Stimulated activated CD4-positive, alpha-beta T cell treated with anti-CD3 and anti-CD28 coated beads, TNF-alpha, amount 100 ng/mL, for 48 hours (primary cell): ENCODE results near the gene BCAT1.

Source experiments
- DNase-seq, 3 donors: peaks; one replicate each; pipeline ENCODE4 v3.0.0-alpha.2; 2020; ENCODE audit warnings: low read depth in 3 of 3

Gene BCAT1, protein sequence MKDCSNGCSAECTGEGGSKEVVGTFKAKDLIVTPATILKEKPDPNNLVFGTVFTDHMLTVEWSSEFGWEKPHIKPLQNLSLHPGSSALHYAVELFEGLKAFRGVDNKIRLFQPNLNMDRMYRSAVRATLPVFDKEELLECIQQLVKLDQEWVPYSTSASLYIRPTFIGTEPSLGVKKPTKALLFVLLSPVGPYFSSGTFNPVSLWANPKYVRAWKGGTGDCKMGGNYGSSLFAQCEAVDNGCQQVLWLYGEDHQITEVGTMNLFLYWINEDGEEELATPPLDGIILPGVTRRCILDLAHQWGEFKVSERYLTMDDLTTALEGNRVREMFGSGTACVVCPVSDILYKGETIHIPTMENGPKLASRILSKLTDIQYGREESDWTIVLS

DNA sequence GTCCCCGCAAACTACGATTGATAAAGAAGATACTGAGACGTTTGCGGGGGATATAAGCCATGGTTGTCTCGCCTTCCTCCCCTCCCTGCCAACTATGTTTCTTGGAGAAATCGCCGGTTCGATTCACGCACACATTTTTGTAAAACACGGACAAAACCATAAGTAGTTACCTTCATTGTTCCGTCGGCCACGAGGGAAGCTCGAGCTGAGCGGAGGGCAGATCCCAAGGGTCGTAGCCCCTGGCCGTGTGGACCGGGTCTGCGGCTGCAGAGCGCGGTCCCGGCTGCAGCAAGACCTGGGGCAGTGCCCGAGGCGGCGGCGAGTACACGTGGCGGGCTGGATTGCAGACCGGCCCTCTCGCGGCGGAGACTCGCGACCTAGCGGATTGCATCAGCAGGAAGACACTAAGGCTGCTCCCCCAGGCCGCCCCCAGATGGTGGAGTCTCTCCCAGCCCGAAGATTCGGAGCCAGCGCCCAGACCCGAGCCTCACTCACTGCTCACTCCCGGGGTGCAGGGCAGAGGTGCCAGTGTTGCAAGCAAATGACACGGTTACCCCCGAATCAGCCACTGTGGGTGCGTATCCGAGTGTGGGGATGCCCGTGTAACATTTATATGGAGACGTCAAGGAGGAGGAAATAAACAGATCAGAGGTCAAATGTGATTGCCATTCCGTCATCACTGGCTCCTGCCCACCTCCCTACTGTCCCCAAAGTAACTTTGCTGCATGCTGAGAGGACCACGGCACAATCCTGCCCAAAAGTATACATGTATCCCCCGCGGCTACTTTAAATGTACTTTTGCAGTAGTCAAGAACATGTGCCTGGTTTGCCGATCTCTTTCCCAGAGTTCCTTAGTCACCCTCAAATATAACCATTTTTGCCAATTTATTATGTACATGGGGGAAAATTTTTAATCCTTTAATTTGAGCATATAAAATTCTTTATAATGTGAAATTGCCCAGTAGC is at the start of gene BCAT1:
BCAT1 (minus strand) TSS at position 345 of the 966 bp plus-strand sequence; CDS start at position 176, 169 bp downstream.
- peak in 2 of 3 donors; percentile 21 to 30 for DNase-seq

DNA sequence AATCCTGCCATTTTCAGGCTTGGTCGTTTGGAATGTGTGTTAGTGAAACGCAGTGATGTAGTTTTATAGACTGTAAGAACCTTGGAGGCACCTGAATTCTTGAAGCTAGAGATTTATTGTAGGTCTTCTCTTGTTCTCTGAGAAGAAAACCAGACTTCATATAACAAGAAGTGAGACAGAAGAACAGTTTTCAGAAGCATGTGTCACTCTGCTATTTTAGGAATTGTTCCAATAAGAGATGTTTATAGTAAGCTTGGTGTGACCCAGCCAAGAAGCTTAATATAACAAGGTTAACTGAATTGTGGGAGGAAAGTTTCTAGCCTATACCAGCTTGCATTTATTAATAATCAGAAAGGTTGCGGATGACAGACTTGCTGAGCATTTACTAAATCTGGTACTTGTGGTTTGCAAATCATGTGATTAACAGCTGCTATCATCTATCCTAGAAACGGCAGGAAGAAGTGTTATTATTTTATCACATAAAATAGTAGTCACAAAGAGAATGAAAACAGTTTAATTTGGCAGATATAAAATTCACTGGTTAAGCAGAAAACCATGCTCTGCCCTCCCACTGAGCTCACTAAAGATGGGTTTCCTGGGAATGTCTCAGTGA is 49.2 kb upstream of the BCAT1 start:
- DNase-seq: no peak

DNA sequence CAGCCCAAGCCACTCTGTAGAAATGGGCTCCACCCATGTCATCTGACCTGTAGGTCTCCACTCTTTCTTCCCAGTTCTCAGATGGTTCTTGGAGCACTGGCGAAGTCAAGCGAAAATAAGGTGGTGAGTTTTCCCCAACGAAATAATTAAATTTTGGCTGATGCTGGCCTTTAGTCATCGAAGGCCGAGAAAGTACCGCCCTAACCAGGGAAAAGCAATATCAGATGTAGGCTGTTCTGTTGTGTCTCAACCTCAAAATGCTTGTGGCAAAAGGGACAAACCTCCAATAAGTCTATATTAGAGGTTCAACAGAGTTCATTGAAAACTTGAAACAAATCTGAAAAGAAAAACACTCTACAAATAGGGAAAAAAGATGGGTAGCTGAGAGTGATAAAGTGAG is 48.6 kb upstream of the BCAT1 start:
- no peak for DNase-seq

DNA sequence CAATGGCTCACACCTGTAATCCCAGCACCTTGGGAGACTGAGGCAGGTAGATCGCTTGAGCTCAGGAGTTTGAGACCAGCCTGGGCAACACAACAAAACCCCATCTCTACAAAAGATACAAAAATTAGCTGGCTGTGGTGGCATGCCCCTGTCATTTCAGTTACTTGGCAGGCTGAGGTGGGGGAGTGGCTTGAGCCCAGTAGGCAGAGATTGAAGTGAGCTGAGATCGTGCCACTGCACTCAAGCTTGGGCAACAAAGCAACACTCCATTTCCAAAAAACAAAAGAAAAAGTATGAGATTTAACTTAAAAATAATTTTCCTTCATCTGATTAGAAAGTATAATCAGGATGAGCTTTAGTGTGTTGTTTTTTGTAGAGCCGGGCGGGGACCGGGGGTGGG is 47.9 kb upstream of the BCAT1 start:
- no peak for DNase-seq

DNA sequence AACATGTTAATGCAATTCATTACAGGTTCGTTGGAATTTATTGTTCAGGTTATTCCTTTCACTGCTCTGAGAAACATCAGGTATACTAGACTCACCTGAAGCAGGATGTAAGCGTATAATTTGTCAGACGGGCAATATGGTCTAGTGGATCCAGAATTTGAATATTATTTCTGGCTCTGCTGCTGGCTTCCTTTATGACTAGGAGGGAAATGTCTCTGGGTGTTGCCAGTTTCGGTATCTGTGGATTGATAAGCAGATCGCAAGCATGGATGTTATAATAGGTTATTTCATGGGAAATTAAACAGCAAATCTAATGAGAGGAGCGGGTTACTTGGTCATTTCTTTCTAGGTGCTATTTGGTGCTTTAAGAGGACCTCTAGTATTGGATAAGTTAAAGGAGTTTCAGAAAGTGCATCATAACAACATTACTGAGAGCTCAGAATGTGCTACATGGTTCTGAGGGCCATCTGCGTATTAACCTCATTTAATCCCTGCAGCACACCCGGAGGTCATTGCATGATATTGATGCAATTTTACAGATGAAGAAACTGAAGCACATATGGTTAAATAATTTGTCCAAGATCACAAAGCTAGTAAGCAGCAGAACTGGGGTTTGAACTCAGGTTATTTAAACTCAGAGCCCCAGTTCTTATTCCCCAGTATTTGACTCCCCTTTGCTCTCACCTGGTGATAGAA is 47.3 kb upstream of the BCAT1 start:
- DNase-seq: no peak

DNA sequence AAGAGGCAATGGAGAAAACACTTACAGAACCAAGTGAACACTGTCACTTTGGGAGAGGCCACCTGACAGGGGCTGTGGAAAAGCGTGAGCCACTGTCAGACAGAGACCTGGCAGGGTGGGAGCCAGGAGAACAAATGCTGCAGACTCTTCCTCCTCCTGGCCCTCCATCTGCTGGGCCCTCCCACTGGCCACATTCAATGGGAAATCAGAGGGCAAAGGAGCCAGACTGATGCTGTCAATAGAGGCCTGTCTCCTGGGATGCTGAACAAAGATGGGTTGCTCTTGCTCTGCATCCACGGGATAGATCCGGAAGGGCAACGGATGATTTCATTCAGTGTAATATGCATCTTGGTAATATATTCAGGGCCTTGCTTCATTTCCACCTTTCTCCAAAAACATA is 44.9 kb upstream of the BCAT1 start:
- no peak for DNase-seq

DNA sequence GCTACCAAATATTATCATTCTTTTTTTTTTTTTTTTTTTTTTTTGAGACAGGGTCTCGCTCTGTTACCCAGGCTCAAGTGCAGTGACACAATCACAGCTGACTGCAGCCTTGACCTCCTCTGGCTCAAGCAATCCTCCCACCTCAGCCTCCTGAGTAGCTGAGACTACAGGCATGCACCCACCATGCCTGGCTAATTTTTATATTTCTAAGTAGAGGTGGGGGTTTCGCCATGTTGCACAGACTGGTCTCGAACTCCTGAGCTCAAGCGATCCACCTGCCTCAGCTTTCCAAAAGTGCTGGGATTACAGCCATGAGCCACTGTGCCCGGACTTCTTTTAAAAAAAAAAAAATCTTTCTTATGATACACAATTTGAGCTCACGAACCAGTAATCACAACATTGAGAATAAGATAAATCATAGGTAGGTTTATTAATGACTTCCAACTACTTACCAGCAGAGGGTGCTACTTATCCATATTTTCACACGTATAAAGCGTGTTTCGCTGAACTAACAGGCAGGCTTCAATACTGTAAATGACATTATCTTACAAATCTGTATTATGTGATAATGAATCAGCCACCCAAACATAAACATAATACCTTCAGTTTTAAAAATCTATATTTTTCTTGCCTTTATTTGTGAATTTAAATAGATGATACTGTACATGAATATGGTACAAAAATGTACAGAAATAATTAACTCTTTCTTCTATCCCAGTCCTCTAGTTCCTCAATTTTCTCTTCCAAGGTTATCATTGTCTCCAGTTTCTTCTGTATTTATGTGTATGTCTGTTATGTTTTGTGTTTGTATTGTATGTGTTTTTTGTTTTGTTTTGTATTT is 42.5 kb upstream of the BCAT1 start:
- DNase-seq: no peak

DNA sequence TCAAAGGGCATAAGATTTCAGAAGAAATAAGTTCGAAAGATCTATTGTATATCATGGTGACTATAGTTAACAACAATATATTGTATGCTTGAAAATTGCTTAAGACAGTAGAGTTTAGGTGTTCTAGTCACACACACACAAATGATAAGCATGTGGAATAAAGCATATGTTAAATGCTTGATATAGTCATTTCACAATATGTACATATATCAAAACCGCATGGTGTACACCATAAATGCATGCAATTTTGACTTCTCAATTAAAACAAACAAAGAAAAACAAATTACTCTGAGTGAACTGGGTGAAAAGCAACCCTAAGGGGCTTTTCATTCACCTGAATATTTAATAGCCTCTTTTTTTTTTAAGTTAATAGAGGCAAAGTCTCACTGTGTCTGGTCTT is 40.3 kb upstream of the BCAT1 start:
- DNase-seq: no peak

DNA sequence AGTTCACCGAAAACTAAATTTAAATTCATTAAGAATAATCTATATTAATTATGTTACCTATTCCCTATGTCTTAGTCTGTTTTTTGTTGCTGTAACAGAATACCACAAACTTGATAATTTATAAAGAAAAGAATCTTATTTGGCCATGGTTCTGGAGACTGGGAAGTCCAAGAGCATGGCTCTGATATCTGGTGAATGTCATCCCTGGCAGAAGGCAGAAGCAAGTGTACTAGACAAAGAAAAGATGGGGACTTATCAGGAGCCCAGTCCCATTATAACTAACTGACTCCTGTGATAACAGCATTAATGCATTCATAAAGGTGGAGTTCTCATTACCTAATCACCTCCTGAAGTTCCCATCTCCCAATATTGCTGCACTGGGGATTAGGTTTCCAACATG is 33.3 kb upstream of the BCAT1 start:
- no peak for DNase-seq

DNA sequence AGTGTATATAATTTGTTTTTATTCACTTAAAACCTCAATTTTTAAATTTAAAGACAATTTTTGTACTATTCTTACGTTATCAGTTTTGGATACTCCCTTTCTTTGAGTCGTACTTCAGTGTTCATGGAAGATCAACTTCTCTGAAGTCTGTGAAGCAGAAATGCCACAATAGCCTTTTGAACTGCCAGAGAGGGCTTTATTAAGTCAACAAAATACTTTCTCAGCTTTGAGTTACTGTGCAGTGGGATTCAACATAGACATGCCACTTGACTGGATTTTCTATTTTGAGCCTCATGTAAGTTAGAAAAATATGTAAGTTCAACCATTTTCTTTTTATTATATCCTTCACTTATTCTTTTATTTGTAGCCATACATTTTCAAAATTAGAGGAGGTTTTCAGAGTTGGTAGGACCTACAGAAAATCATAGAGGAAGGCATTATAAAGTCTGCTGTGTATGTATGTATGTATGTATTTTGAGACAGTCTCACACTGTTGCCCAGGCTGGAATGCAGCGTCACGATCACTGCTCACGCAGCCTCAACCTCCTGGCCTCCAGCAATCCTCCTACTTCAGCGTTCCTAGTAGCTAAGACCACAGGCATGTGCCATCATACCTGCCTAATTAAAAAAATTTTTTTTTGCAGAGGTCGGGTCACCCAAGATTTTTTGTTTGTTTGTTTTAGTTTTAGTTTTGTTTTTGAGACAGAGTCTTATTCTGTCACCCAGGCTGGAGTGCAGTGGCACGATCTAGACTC is 31.3 kb upstream of the BCAT1 start:
- DNase-seq: no peak

DNA sequence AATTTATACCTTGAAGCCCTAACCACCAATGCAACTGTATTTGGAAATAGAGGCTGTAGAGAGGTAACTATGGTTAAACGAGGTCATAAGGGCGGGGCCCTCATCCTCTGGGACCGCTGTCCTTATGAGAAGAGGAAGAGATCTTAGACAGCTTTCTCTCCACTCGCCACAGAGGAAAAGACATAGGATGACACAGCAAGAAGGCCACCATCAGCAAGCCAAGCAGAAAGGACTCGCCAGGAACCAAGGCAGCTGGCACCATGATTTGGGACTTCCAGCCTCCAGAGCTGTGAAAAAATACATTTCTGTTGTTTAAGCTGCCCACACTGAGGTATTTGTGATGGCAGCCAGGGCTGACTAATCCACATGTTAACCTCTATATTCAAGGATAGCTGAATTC is 30.4 kb upstream of the BCAT1 start:
- DNase-seq: no peak

DNA sequence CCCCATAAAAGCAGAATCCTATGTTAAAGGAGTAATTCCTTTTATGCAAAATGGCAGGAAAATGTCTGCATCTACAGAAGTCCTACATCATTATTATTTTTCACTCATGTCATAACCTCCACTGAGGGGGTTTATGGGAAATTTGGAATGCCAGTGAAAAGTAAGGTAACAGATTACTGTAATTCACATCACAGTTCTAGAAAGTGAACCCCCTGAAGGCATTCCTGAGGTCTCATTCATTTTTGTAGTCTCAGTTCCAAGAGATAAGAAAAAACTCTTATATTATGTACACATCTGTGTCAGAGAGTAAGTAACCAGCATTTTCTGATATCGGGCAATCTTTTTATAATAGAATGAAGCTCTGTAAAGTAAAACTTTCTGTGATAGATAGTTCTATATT is 28.8 kb upstream of the BCAT1 start:
- no peak for DNase-seq

DNA sequence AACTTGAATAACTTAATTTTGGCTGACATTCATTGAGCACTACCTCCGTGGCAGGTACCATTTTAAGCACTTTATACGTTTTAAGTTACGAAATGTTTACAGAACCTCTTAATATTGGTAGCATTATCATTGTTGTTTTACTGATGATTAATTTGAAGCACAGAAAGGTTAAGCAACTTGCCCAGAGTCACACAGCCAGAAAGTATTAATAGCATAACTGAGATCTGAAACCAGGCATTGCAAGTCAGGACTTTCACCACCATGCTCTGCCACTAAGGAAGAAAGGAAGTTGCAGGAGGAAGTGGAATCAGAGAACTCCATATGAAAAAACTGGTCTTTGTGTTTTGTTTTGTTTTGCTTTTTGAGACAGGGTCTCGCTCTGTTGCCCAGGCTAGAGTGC is 28.2 kb upstream of the BCAT1 start:
- no peak for DNase-seq

DNA sequence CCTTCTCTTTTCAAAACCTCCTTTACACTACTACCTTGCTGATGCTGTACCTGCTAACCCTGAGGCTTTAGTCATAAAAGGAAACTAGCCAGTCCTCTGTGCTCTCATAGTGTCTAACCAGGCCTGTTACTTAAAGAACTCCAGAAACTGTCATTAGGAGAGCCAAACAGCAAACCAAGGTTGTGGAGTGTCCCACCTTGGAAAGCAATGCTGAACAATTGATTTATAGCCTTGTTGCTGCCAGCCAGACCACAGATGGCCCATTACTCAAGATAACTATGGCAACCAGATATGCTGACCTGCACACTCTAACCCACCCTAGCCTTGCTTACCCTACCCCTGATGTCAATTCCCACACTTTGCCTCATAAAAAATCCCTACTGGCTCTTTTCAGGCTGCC is 26.5 kb upstream of the BCAT1 start:
- DNase-seq: no peak

DNA sequence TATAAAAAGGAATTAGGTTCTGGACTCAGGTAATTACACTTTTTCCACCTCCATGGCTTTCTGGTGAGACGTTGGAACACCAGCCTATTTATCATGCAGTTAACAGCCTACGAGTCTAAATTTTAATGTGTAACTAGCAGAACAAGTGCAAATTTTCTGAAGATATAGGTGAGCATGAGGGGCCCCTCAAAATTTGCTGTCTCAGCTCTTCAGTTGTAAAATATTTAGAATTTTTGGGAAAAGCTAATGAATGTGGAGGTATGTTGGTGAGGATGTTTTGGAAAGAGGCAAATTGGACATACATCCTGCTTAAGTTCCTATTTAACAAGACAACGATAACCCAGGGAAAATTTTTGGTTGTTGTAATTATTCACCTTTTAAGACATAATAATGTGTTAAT is 25.3 kb upstream of the BCAT1 start:
- no peak for DNase-seq

DNA sequence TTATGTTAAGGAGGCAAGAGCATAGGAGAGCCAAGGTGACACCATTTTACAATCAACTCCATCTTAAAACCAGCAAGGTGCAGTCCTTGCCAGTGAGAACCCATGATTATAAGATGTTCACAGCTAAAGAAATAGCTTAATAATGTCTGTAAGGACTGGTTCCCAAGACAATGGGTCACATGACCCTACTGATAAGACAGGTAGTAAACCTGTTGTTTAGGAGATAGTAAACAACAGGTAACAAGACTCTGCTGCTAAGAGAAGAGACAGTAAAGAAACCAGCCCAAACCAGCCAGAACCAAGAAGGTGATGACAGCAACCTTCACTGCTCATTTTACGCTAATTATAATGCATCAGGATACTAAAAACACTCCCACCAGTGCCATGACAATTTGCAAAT is 23.2 kb upstream of the BCAT1 start:
- no peak for DNase-seq

DNA sequence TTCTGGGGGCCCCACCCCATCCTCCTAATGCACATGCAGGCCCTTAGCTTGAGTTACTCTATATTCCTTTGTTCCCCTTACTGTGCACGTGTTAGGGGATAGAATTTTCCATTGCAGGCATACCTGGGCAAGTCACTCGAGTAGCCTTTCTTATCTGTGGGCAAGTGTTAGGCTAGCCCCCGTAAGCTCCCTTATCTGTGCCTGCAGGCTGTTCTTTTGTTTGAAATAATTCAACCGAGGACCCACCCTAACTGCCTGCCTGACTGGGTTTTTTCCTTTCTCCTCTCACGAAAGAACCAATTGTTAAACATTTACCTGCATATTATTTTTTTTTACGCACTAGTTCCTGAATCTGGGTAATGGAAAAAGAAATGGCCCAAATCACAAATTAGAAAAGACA is 21.3 kb upstream of the BCAT1 start:
- DNase-seq: no peak

DNA sequence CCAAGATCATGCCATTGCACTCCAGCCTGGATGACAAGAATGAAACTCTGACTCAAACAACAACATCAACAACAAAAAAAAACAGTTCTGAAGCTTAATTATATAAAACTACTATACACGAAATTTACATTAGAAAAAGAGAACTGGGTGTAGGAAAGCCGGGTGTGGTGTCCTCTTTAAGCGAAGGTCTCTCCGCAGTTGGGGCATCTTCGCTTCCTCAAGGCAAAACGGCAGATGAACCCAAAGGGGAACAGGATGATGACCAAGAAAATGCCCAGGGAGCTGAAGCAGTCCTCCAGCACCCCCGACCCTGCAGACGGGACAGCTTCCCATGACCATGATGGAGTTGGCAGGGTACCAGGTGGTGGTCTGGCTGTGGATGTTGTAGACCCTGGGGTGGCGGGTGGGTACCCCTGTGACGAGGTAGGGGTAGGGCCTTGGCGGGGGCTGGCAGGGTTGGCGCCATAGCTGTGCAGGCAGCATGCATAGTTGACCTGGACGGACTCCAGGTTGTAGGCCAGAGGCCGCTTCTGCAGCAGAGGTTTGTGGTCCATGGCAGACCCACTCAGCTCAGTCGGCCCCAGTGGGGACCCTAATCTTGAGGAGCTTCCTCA is 18.2 kb upstream of the BCAT1 start:
- DNase-seq: no peak

DNA sequence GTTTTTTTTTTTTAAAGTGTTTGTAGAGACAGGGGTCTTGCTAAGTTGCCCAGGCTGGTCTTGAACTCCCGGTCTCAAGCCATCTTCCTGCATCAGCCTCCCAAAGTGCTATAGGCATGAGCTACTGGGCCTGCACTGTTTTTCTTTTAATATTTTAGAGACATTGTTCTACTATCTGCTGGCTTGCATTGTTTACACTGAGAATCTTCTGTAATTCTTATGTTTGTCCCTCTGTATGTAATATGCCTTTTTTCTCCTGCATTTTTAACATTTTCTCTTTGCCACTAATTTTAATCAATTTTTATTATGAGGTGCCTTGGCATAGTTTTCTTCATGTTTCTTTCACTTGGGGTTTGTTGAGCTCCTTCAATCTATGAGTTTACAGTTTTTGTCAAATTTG is 15.4 kb upstream of the BCAT1 start:
- no peak for DNase-seq
